B cell (primary cell): Measurements from ENCODE around the gene CDH13. TPM values are rescaled to one million over a fixed set of nuclear protein-coding genes. Genes with fewer than 3 reads are reported as not detected.

ENCODE experiments used
- ATAC-seq: fragments of 200-7000 bp; cut with Tn5 transposase; one replicate; pipeline ENCODE4 v1.10.0; 2021; ENCODE audit warnings: low read depth, mild to moderate bottlenecking, moderate number of reproducible peaks, moderate library complexity
- CTCF ChIA-PET: fragments of 350-600 bp; sonication (Branson Sonifier 250); formaldehyde crosslinking; loops from one replicate; lab custom pipeline; 2021; ENCODE audit warnings: antibody characterized with exemption, inconsistent platforms; lab: Charles Lee
- POLR2A ChIA-PET: fragments of 350-600 bp; sonication (Branson Sonifier 250); formaldehyde crosslinking; loops from one replicate; lab custom pipeline; 2021; ENCODE audit warnings: antibody characterized with exemption; lab: Charles Lee
- DNase-seq: peaks from one replicate; pipeline ENCODE4 v3.0.0; 2013
- H2AFZ ChIP-seq: 2 replicates; pipeline ENCODE4 v1.6.1; 2012; ENCODE audit warnings: mild to moderate bottlenecking, low read depth, low read length; ENCODE audit not compliant: insufficient read depth, poor library complexity, severe bottlenecking
- H3K27ac ChIP-seq, 2 donors: 1 replicate in 1 of 2; 2 replicates in 1 of 2; pipeline ENCODE4 v1.5.1; 2012 to 2013; ENCODE audit warnings: low read length in 2 of 2, mild to moderate bottlenecking in 2 of 2, moderate library complexity in 1 of 2
- H3K27me3 ChIP-seq, 4 experiments: fragments of 200-600 bp in 1 of 4; sonication (generic) in 1 of 4; replicated peaks in 1 of 4; 1 replicate in 2 of 4; 2 replicates in 2 of 4; pipeline versions ENCODE4 v1.6.1 to v1.7.0; 2013 to 2016; ENCODE audit warnings: low read length in 3 of 4, mild to moderate bottlenecking in 2 of 4, mixed read lengths in 1 of 4, moderate library complexity in 1 of 4; ENCODE audit not compliant: insufficient read depth in 4 of 4, control insufficient read depth in 3 of 4; ENCODE audit errors: control extremely low read depth in 1 of 4
- H3K36me3 ChIP-seq, 2 experiments: replicated peaks in 1 of 2; 1 replicate in 1 of 2; 2 replicates in 1 of 2; pipeline versions ENCODE4 v1.6.1 to v1.7.1; 2013; ENCODE audit warnings: low read length in 1 of 2; ENCODE audit not compliant: insufficient read depth in 2 of 2, control insufficient read depth in 1 of 2; ENCODE audit errors: control extremely low read depth in 1 of 2, extremely low read depth in 1 of 2
- H3K4me1 ChIP-seq, 2 donors: fragments of 200-600 bp in 1 of 2; sonication (generic) in 1 of 2; 1 replicate in 1 of 2; 2 replicates in 1 of 2; pipeline versions ENCODE4 v1.5.1 to v1.6.1; 2013 to 2017; ENCODE audit warnings: low read length in 2 of 2; ENCODE audit not compliant: control insufficient read depth in 2 of 2, insufficient read depth in 2 of 2
- H3K4me2 ChIP-seq: replicated peaks from 2 replicates; pipeline ENCODE3; 2012; ENCODE audit warnings: mild to moderate bottlenecking, low read depth, low read length; ENCODE audit not compliant: poor library complexity, severe bottlenecking
- H3K4me3 ChIP-seq, 5 experiments: fragments of 200-600 bp in 1 of 5; sonication (generic) in 1 of 5; 1 replicate in 3 of 5; 2 replicates in 2 of 5; pipeline versions ENCODE4 v1.5.1 to v1.7.0; 2011 to 2016; ENCODE audit warnings: low read length in 4 of 5, mild to moderate bottlenecking in 4 of 5, low read depth in 2 of 5, control low read depth in 1 of 5, moderate library complexity in 1 of 5; ENCODE audit not compliant: insufficient read depth in 1 of 5; ENCODE audit errors: control extremely low read depth in 1 of 5, extremely low read depth in 1 of 5
- H3K79me2 ChIP-seq: fragments of 200-600 bp; sonication (generic); one replicate; pipeline ENCODE4 v1.6.0; 2016; ENCODE audit warnings: low read length; ENCODE audit not compliant: control insufficient read depth, insufficient read depth
- H3K9ac ChIP-seq: fragments of 200-600 bp; sonication (generic); 2 replicates; pipeline ENCODE4 v1.6.1; 2017; ENCODE audit warnings: mild to moderate bottlenecking, low read length, moderate library complexity
- H3K9me3 ChIP-seq, 3 donors: one replicate each; pipeline versions ENCODE4 v1.6.1 to v1.7.1; 2013; ENCODE audit warnings: low read length in 2 of 3; ENCODE audit not compliant: control insufficient read depth in 2 of 3, insufficient read depth in 1 of 3; ENCODE audit errors: control extremely low read depth in 1 of 3
- H4K20me1 ChIP-seq: 2 replicates; pipeline ENCODE4 v1.6.0; 2012; ENCODE audit warnings: mild to moderate bottlenecking, low read length; ENCODE audit not compliant: insufficient read depth, control insufficient read depth, poor library complexity, severe bottlenecking
- H3K27ac Mint-ChIP-seq: one replicate; pipeline ENCODE4 v1.8.0; 2021; ENCODE audit warnings: mixed read lengths
- H3K27me3 Mint-ChIP-seq: one replicate; pipeline ENCODE4 v1.8.0; 2021; ENCODE audit warnings: mixed read lengths
- H3K4me1 Mint-ChIP-seq: one replicate; pipeline ENCODE4 v1.8.0; 2021; ENCODE audit warnings: mixed read lengths
- H3K4me3 Mint-ChIP-seq: one replicate; pipeline ENCODE4 v1.8.0; 2021; ENCODE audit warnings: mixed read lengths
- H3K9me3 Mint-ChIP-seq: one replicate; pipeline ENCODE4 v1.8.0; 2022; ENCODE audit warnings: mixed read lengths; ENCODE audit not compliant: insufficient read depth
- CTCF ChIP-seq: fragments of 200-600 bp; IDR thresholded peaks from one replicate; pipeline ENCODE4 v1.8.0; 2022; ENCODE audit warnings: antibody characterized with exemption, mild to moderate bottlenecking
- EZH2 ChIP-seq: IDR thresholded peaks from 2 replicates; pipeline ENCODE4 v1.6.1; 2012; ENCODE audit warnings: borderline replicate concordance, low read depth, mild to moderate bottlenecking, moderate library complexity, low read length; ENCODE audit not compliant: insufficient read depth, poor library complexity, severe bottlenecking
- WGBS: methylation state at CpG from one replicate; pipeline ENCODE4 v1.1.5; 2013; ENCODE audit warnings: missing lambda C conversion rate; ENCODE audit not compliant: insufficient coverage; 5-methylcytosine and 5-hydroxymethylcytosine counted together
- intact Hi-C: fragments of 100-400 bp; cut with micrococcal nuclease; formaldehyde crosslinking; loops from one replicate; pipeline ENCODE4 v1.10.0; 2022
- polyA plus RNA-seq: library from polyadenylated mRNA; depleted of rRNA; stranded (reverse); fragments of >200 nt; gene quantifications from 2 replicates; pipeline ENCODE4 v1.2.3, GENCODE V29; 2012
- total RNA-seq, 2 donors: library from RNA; stranded (reverse); fragments of 120-200 nt in 1 of 2; gene quantifications; 1 replicate in 1 of 2; 2 replicates in 1 of 2; pipeline versions ENCODE4 v1.2.3 to v1.2.4, GENCODE V29; 2013 to 2022

CDH13 gene
- total and polyA plus RNA-seq, 2 donors (not counting 1 experiment from before 2014, with no cell fraction given): not detected

GRCh38 chr16:83633286-83633685 is 1006.5 kb downstream of the CDH13 start:
- Histone ChIP-seq H3K27ac (no peak overlapping the region), H3K4me2 (no peak overlapping the region), H3K27me3 (no peaks in the 10 kb centered on the region), H3K79me2 (no peaks in the 10 kb centered on the region), H3K4me3 (no peak overlapping the region), H3K4me1 (no peaks in the 10 kb centered on the region), H3K9me3 (no peaks in the 10 kb centered on the region), H2AFZ (no peak overlapping the region), H4K20me1 (no peaks in the 10 kb centered on the region), H3K36me3 (no peaks in the 10 kb centered on the region), H3K9ac (no peak overlapping the region)
- intact Hi-C loops: no loop called here
- no peaks in the 10 kb centered on the region for H3K4me1 Mint-ChIP-seq
- no peak for TF ChIP-seq CTCF
- H3K9me3 Mint-ChIP-seq: no peaks in the 10 kb centered on the region
- peaks cover 17% of the 10 kb centered on the region for H3K27me3 Mint-ChIP-seq
- DNase-seq: no peak
- ChIA-PET CTCF (no interaction called here), POLR2A (no interaction called here)
- no peak overlapping the region for H3K27ac Mint-ChIP-seq
- no peak for ATAC-seq
- 87% methylated on average over 7 of the region's 9 CpGs for WGBS
- H3K4me3 Mint-ChIP-seq: no peak overlapping the region

- CTCF ChIA-PET: no interaction called here
- WGBS: 64% methylated on average over 5 of the region's 5 CpGs
These were observed 1021.6 kb downstream of the CDH13 start for GRCh38 chr16:83648347-83648746.

More at GRCh38 chr16:83648347-83648746, 1021.6 kb downstream of the CDH13 start:
- H3K36me3 ChIP-seq: no peaks in the 10 kb centered on the region
- DNase-seq: no peak
- H3K4me2 ChIP-seq: no peak overlapping the region
- no peak for ATAC-seq
- H3K27me3 ChIP-seq: peaks cover 0 to 3% (median 0%) of the 10 kb centered on the region in 4 experiments
- no peak overlapping the region for H3K9ac ChIP-seq
- peaks cover 0 to 1% (median 0%) of the 10 kb centered on the region in 3 donors for H3K9me3 ChIP-seq
- H3K79me2 ChIP-seq: no peaks in the 10 kb centered on the region
- H3K4me1 ChIP-seq: no peaks in the 10 kb centered on the region
- Mint-ChIP-seq H3K27ac (no peak overlapping the region), H3K4me1 (no peaks in the 10 kb centered on the region), H3K27me3 (peaks cover 22% of the 10 kb centered on the region), H3K9me3 (no peaks in the 10 kb centered on the region), H3K4me3 (no peak overlapping the region)
- POLR2A ChIA-PET: no interaction called here
- H2AFZ ChIP-seq: no peak overlapping the region
- TF ChIP-seq EZH2: no peak
- TF ChIP-seq CTCF: no peak
- H3K4me3 ChIP-seq: no peak overlapping the region
- intact Hi-C loops: no loop called here
- H3K27ac ChIP-seq: no peak overlapping the region
- no peaks in the 10 kb centered on the region for H4K20me1 ChIP-seq
